KMS-11 (cell line): ENCODE results near the gene ST7L.

ENCODE experiments used
- H2AFZ ChIP-seq: fragments of 200-600 bp; sonication (generic); 2 replicates; pipeline ENCODE4 v1.6.1; 2016; ENCODE audit warnings: antibody characterized with exemption, mixed run types, low read depth
- H3K27ac ChIP-seq: fragments of 200-600 bp; sonication (generic); 2 replicates; pipeline ENCODE4 v1.6.1; 2016; ENCODE audit warnings: mild to moderate bottlenecking, mixed run types
- H3K27me3 ChIP-seq: fragments of 200-600 bp; sonication (generic); 2 replicates; pipeline ENCODE4 v1.6.1; 2017; ENCODE audit warnings: mild to moderate bottlenecking, low read depth, mixed run types, moderate library complexity; ENCODE audit not compliant: insufficient read depth
- H3K36me3 ChIP-seq: fragments of 200-600 bp; sonication (generic); 2 replicates; pipeline ENCODE4 v1.6.1; 2017; ENCODE audit warnings: mild to moderate bottlenecking, mixed run types; ENCODE audit not compliant: insufficient read depth
- H3K4me1 ChIP-seq: fragments of 200-600 bp; sonication (generic); 2 replicates; pipeline ENCODE4 v1.6.1; 2016; ENCODE audit warnings: mild to moderate bottlenecking, low read depth, mixed run types; ENCODE audit not compliant: poor library complexity, severe bottlenecking
- H3K4me2 ChIP-seq: fragments of 200-600 bp; sonication (generic); 2 replicates; pipeline ENCODE4 v1.7.0; 2016; ENCODE audit warnings: mild to moderate bottlenecking, mixed run types
- H3K4me3 ChIP-seq: fragments of 200-600 bp; sonication (generic); IDR thresholded peaks from 2 replicates; pipeline ENCODE4 v1.6.1; 2017; ENCODE audit warnings: low read depth, low read length, mixed read lengths; ENCODE audit not compliant: insufficient read depth
- H3K79me2 ChIP-seq: fragments of 200-600 bp; sonication (generic); 2 replicates; pipeline ENCODE4 v1.6.1; 2016; ENCODE audit warnings: low read depth, mixed run types; ENCODE audit not compliant: insufficient read depth
- H3K9ac ChIP-seq: fragments of 200-600 bp; sonication (generic); 2 replicates; pipeline ENCODE4 v1.6.1; 2016; ENCODE audit warnings: mild to moderate bottlenecking, mixed run types
- H4K20me1 ChIP-seq: fragments of 200-600 bp; sonication (generic); 2 replicates; pipeline ENCODE4 v1.6.1; 2016; ENCODE audit warnings: mild to moderate bottlenecking, mixed run types; ENCODE audit not compliant: insufficient read depth
- CTCF ChIP-seq: fragments of 200-600 bp; sonication (generic); conservative IDR thresholded peaks from 2 replicates; pipeline ENCODE4 v1.6.1; 2017; ENCODE audit warnings: low read depth, mild to moderate bottlenecking, antibody characterized with exemption, low read length, moderate library complexity, mixed read lengths

The ST7L gene

DNA sequence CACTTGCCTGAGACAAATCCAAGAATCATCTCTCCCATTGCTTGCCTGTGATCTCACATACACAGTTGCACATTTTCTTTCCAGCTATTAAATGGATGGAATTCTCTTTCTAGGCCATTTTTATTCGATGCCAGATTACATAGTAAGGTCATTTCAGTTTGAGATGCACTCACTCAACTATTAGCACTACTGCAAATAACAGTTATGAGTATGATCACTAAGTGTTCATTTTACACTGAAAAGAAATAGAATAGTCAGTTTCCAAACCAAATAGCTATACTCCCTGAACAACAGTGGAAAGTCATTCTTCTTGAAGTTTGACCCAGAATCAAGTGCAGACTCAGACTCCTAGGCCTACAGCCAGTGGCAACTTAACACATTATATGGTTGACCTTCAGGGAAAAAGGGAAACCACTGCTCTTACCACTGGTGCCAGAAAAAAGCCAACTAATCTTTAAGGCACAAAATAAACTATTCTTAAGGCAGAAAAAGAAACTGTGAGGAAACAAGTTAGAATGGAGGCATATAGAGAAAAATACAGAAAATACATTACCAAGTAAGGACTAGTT, 78.6 kb downstream of the ST7L start:
- Histone ChIP-seq H3K79me2 (no peaks in the 10 kb centered on the region), H2AFZ (no peak overlapping the region), H3K9ac (no peak overlapping the region), H3K4me3 (no peak overlapping the region), H3K27me3 (no peaks in the 10 kb centered on the region), H4K20me1 (no peaks in the 10 kb centered on the region), H3K27ac (no peak overlapping the region), H3K4me2 (no peak overlapping the region), H3K36me3 (no peaks in the 10 kb centered on the region), H3K4me1 (no peaks in the 10 kb centered on the region)
- TF ChIP-seq CTCF: no peak

- H3K36me3 ChIP-seq: no peaks in the 10 kb centered on the region
- no peak overlapping the region for H3K4me3 ChIP-seq
- H4K20me1 ChIP-seq: no peaks in the 10 kb centered on the region
- H3K27me3 ChIP-seq: no peaks in the 10 kb centered on the region
- no peaks in the 10 kb centered on the region for H3K4me1 ChIP-seq
- H3K9ac ChIP-seq: no peak overlapping the region
- H3K79me2 ChIP-seq: no peaks in the 10 kb centered on the region
- no peak overlapping the region for H3K27ac ChIP-seq
- H2AFZ ChIP-seq: no peak overlapping the region
- no peak overlapping the region for H3K4me2 ChIP-seq
- TF ChIP-seq CTCF: no peak
Measured at GRCh38 chr1:112538883-112539282, 80.1 kb downstream of the ST7L start.

DNA sequence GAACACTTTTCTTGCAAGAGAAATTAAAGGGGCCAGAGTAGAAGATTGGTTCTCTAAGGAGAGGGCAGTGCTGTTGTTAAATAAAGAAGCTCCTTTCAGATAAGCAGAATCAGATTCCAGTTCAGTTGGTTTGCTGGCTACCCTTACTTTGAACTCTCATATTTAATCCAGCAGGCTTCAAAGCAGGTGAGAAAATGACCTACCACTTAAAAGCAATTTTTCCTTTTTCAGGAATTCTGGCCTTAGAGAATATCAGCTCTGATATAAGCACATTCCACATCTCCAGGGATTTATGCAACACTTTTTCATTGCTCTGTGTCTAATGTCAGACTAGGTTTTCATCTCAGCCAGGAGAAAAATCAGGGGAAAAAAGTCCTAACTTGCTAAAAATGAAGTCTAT, 81.5 kb downstream of the ST7L start:
- Histone ChIP-seq H3K4me1 (no peaks in the 10 kb centered on the region), H3K9ac (no peak overlapping the region), H2AFZ (no peak overlapping the region), H3K27ac (no peak overlapping the region), H3K79me2 (no peaks in the 10 kb centered on the region), H3K4me3 (no peak overlapping the region), H3K4me2 (no peak overlapping the region), H4K20me1 (no peaks in the 10 kb centered on the region), H3K36me3 (no peaks in the 10 kb centered on the region), H3K27me3 (no peaks in the 10 kb centered on the region)
- no peak for TF ChIP-seq CTCF

GRCh38 chr1:112536561-112536960, 82.4 kb downstream of the ST7L start:
- no peak for TF ChIP-seq CTCF
- Histone ChIP-seq H4K20me1 (no peaks in the 10 kb centered on the region), H3K4me2 (no peak overlapping the region), H3K4me3 (no peak overlapping the region), H2AFZ (no peak overlapping the region), H3K4me1 (no peaks in the 10 kb centered on the region), H3K27ac (no peak overlapping the region), H3K27me3 (no peaks in the 10 kb centered on the region), H3K79me2 (no peaks in the 10 kb centered on the region), H3K9ac (no peak overlapping the region), H3K36me3 (no peaks in the 10 kb centered on the region)
